HL-60 (cell line): ENCODE results near the gene FXR2.
A peak's percentile ranks its signal among the peaks of the same experiment; 100 is the strongest.

Experiments used
- DNase-seq, 2 experiments: peaks; one replicate each; pipeline ENCODE4 v3.0.0-alpha.2; 2010 to 2020; ENCODE audit warnings: low read depth in 1 of 2, low spot score in 1 of 2
- H3K27ac ChIP-seq: fragments of 250-450 bp; sonication (Bioruptor Pico); replicated peaks from 2 replicates; pipeline ENCODE4 v1.5.1; 2020; ENCODE audit warnings: mild to moderate bottlenecking, moderate library complexity
- H3K27me3 ChIP-seq: fragments of 250-450 bp; sonication (Bioruptor Pico); 2 replicates; pipeline ENCODE4 v1.5.1; 2021; ENCODE audit warnings: mild to moderate bottlenecking, moderate library complexity; ENCODE audit not compliant: insufficient read depth, poor library complexity, severe bottlenecking
- H3K4me3 ChIP-seq: replicated peaks from 2 replicates; pipeline ENCODE4 v1.5.1; 2011; ENCODE audit warnings: mild to moderate bottlenecking, control low read depth, low read length; ENCODE audit not compliant: insufficient read depth
- CTCF ChIP-seq: IDR thresholded peaks from one replicate; pipeline ENCODE4 v1.5.1; 2011; ENCODE audit warnings: low read length, control low read depth, inconsistent platforms; ENCODE audit not compliant: insufficient read depth
- GABPA ChIP-seq: IDR thresholded peaks from 2 replicates; pipeline ENCODE4 v1.6.1; 2012; ENCODE audit warnings: low read depth
- POLR2AphosphoS5 ChIP-seq: IDR thresholded peaks from 2 replicates; pipeline ENCODE4 v1.6.1; 2012; ENCODE audit warnings: low read depth
- REST ChIP-seq: IDR thresholded peaks from 2 replicates; pipeline ENCODE4 v1.6.1; 2012; ENCODE audit warnings: low read depth; ENCODE audit not compliant: insufficient replicate concordance
- SPI1 ChIP-seq: IDR thresholded peaks from 2 replicates; pipeline ENCODE4 v1.6.1; 2012; ENCODE audit warnings: low read depth, mild to moderate bottlenecking, borderline replicate concordance

Gene FXR2

GRCh38 chr17:7558544-7559319 lies 56.0 kb downstream of the FXR2 start, which contains the start of gene TNFSF13:
Gene TNFSF13, plus strand, starts transcription at chr17:7558750. Its CDS starts 290 bp downstream, at chr17:7559040.
- TF ChIP-seq GABPA: no peak
- no peak for TF ChIP-seq REST
- peak; percentile 33; the same call in 1 of the 2 replicates for TF ChIP-seq POLR2AphosphoS5
- TF ChIP-seq SPI1: peak; percentile 31; the same call in 1 of the 2 replicates
- Histone ChIP-seq H3K27me3 (no peaks in the 10 kb centered on the region), H3K27ac (peak within 1 kb of the TSS; percentile 94), H3K4me3 (peak within 1 kb of the TSS; percentile 59)
- DNase-seq: peak in 1 of 2 experiments; percentile 69

GRCh38 chr17:7557775-7558543 lies 56.7 kb downstream of the FXR2 start:
- peak overlapping the region; percentile 59 for H3K4me3 ChIP-seq
- H3K27me3 ChIP-seq: no peaks in the 10 kb centered on the region
- peak overlapping the region; percentile 94 for H3K27ac ChIP-seq
- DNase-seq: peak; percentile 84 to 90
- peak; percentile 28; the same call in 1 of the 2 replicates for TF ChIP-seq SPI1
- TF ChIP-seq CTCF: no peak
- no peak; the same call in none of the 2 replicates for TF ChIP-seq POLR2AphosphoS5
- TF ChIP-seq GABPA: no peak
- no peak for TF ChIP-seq REST

GRCh38 chr17:7557147-7557764 lies 57.4 kb downstream of the FXR2 start:
- no peak overlapping the region for H3K4me3 ChIP-seq
- H3K27me3 ChIP-seq: no peaks in the 10 kb centered on the region
- DNase-seq: no peak
- H3K27ac ChIP-seq: peak overlapping the region; percentile 94
- TF ChIP-seq GABPA (no peak), SPI1 (no peak), POLR2AphosphoS5 (no peak), CTCF (no peak), REST (no peak)
